ENCODE results near the gene PPIG. TPM values are rescaled to one million over a fixed set of nuclear protein-coding genes. Genes with fewer than 3 reads are reported as not detected.

The PPIG gene
- polyA plus RNA-seq, 1 of the 3 experiments (the other 2 are of a cell fraction), result 8.3 TPM

- peaks cover 26 to 75% of the 10 kb centered on the region in 2 experiments for H3K36me3 ChIP-seq (replicated peaks in 1 of 2; ENCODE audit: control insufficient read depth in 1 of 2, insufficient read depth in 2 of 2, low read length in 1 of 2)
- DNase-seq, result no peak
- TF ChIP-seq, protein P1, sequence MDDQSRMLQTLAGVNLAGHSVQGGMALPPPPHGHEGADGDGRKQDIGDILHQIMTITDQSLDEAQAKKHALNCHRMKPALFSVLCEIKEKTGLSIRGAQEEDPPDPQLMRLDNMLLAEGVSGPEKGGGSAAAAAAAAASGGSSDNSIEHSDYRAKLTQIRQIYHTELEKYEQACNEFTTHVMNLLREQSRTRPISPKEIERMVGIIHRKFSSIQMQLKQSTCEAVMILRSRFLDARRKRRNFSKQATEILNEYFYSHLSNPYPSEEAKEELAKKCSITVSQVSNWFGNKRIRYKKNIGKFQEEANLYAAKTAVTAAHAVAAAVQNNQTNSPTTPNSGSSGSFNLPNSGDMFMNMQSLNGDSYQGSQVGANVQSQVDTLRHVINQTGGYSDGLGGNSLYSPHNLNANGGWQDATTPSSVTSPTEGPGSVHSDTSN (IDR thresholded peaks at IDR 0.05), result no peak
- TF ChIP-seq NRF1 (IDR thresholded peaks at IDR 0.05; ENCODE audit: low read depth, low read length) (no peak), RAD21 (IDR thresholded peaks at IDR 0.05; ENCODE audit: low read length) (no peak), FOXJ3 (CRISPR knock-in tag; IDR thresholded peaks at IDR 0.05) (no peak), TAF1 (IDR thresholded peaks at IDR 0.05; ENCODE audit: borderline replicate concordance, low read depth, low read length) (no peak), NFIC (IDR thresholded peaks at IDR 0.05; ENCODE audit: borderline replicate concordance) (no peak), GABPA (IDR thresholded peaks at IDR 0.05; ENCODE audit: low read depth) (no peak), YY1 (IDR thresholded peaks at IDR 0.05; ENCODE audit: low read depth) (no peak), CHD2 (IDR thresholded peaks at IDR 0.05; ENCODE audit: low read length, partially characterized antibody) (no peak), MXI1 (IDR thresholded peaks at IDR 0.05; ENCODE audit: low read depth, low read length) (no peak), FOXM1 (IDR thresholded peaks at IDR 0.05; ENCODE audit: low read depth) (no peak)
- TF ChIP-seq, protein P2, sequence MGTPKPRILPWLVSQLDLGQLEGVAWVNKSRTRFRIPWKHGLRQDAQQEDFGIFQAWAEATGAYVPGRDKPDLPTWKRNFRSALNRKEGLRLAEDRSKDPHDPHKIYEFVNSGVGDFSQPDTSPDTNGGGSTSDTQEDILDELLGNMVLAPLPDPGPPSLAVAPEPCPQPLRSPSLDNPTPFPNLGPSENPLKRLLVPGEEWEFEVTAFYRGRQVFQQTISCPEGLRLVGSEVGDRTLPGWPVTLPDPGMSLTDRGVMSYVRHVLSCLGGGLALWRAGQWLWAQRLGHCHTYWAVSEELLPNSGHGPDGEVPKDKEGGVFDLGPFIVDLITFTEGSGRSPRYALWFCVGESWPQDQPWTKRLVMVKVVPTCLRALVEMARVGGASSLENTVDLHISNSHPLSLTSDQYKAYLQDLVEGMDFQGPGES (IDR thresholded peaks at IDR 0.05; ENCODE audit: low read depth, low read length), result no peak
These were observed 35.8 kb downstream of the PPIG start for GRCh38 chr2:169619946-169620345.

GRCh38 chr2:169620509-169620908 lies 36.4 kb downstream of the PPIG start:
- POLR2A ChIA-PET, result no interaction called here
- CTCF ChIA-PET, result no interaction called here
- 86% methylated on average over 1 of the region's 1 CpG for WGBS (ENCODE audit: low lambda C conversion rate)
- no peak for TF ChIP-seq RXRA (IDR thresholded peaks at IDR 0.05; ENCODE audit: borderline replicate concordance, low read depth)
- TF ChIP-seq JUND (IDR thresholded peaks at IDR 0.05), result no peak
- no peak for TF ChIP-seq ZBTB33 (IDR thresholded peaks at IDR 0.05; ENCODE audit: borderline replicate concordance, low read depth)
- no peak for TF ChIP-seq POLR2AphosphoS5 (IDR thresholded peaks at IDR 0.05; ENCODE audit: low read depth, low read length)
- TF ChIP-seq EZH2phosphoT487 (IDR thresholded peaks at IDR 0.05; ENCODE audit: borderline replicate concordance, low read depth), result no peak
- no peak for TF ChIP-seq FOXJ3 (CRISPR knock-in tag; IDR thresholded peaks at IDR 0.05)
- no peak for TF ChIP-seq GATA2 (CRISPR knock-in tag; IDR thresholded peaks at IDR 0.05)
- TF ChIP-seq, protein P1 (IDR thresholded peaks at IDR 0.05), result no peak
- TF ChIP-seq, protein P2 (IDR thresholded peaks at IDR 0.05; ENCODE audit: low read depth, low read length), result no peak
- TF ChIP-seq FOXM1 (IDR thresholded peaks at IDR 0.05; ENCODE audit: low read depth), result no peak
- no peak for TF ChIP-seq SIN3A (IDR thresholded peaks at IDR 0.05; ENCODE audit: borderline replicate concordance, low read depth, low read length)
- no peak for TF ChIP-seq CTCF (IDR thresholded peaks at IDR 0.05)
- TF ChIP-seq RAD21 (IDR thresholded peaks at IDR 0.05; ENCODE audit: low read length), result no peak

More at GRCh38 chr2:169619946-169620345, 35.8 kb downstream of the PPIG start:
- Histone ChIP-seq H2AFZ (ENCODE audit: low read depth) (no peak overlapping the region), H3K9me2 (no peaks in the 10 kb centered on the region), H3K27ac (ENCODE audit: low read depth in 2 of 2, low read length in 1 of 2) (no peak overlapping the region), H3K9ac (no peak overlapping the region), H3K27me3 (ENCODE audit: insufficient read depth) (no peaks in the 10 kb centered on the region), H3K79me2 (ENCODE audit: insufficient read depth) (peaks cover 46% of the 10 kb centered on the region), H3K4me2 (no peak overlapping the region), H3K4me1 (ENCODE audit: control insufficient read depth in 1 of 2, insufficient read depth in 2 of 2, low read depth in 1 of 2, low read length in 1 of 2) (no peaks in the 10 kb centered on the region), H3K4me3 (ENCODE audit: low read depth in 2 of 2, low read length in 1 of 2) (no peak overlapping the region), H4K20me1 (ENCODE audit: insufficient read depth) (0 out of 2 replicates have a peak, but pooled peaks cover 6% of the 10 kb centered on the region), H3F3A (replicated peaks; ENCODE audit: insufficient read depth) (no peaks in the 10 kb centered on the region), H3K9me3 (no peaks in the 10 kb centered on the region)
- CTCF ChIA-PET, result no interaction called here
- POLR2A ChIA-PET, result no interaction called here
- 60% methylated on average over 3 of the region's 3 CpGs for WGBS (ENCODE audit: low lambda C conversion rate)

More at GRCh38 chr2:169620509-169620908, 36.4 kb downstream of the PPIG start:
- no peak overlapping the region for H3K4me2 ChIP-seq
- no peak overlapping the region for H3K27ac ChIP-seq (ENCODE audit: low read depth in 2 of 2, low read length in 1 of 2)
- no peak overlapping the region for H2AFZ ChIP-seq (ENCODE audit: low read depth)
- H4K20me1 ChIP-seq (ENCODE audit: insufficient read depth), result 0 out of 2 replicates have a peak, but pooled peaks cover 6% of the 10 kb centered on the region
- DNase-seq, result no peak
- H3K9me2 ChIP-seq, result no peaks in the 10 kb centered on the region
- no peaks in the 10 kb centered on the region for H3K9me3 ChIP-seq
- H3K36me3 ChIP-seq (replicated peaks in 1 of 2; ENCODE audit: control insufficient read depth in 1 of 2, insufficient read depth in 2 of 2, low read length in 1 of 2), result peaks cover 28 to 74% of the 10 kb centered on the region in 2 experiments
- no peaks in the 10 kb centered on the region for H3K27me3 ChIP-seq (ENCODE audit: insufficient read depth)
- no peaks in the 10 kb centered on the region for H3F3A ChIP-seq (replicated peaks; ENCODE audit: insufficient read depth)
- H3K4me1 ChIP-seq (ENCODE audit: control insufficient read depth in 1 of 2, insufficient read depth in 2 of 2, low read depth in 1 of 2, low read length in 1 of 2), result no peaks in the 10 kb centered on the region
- no peak overlapping the region for H3K4me3 ChIP-seq (ENCODE audit: low read depth in 2 of 2, low read length in 1 of 2)
- H3K9ac ChIP-seq, result no peak overlapping the region
- peaks cover 46% of the 10 kb centered on the region for H3K79me2 ChIP-seq (ENCODE audit: insufficient read depth)
